Fibroblast of villous mesenchyme (primary cell): Measurements from ENCODE around the gene LAPTM5. TPM values are rescaled to one million over a fixed set of nuclear protein-coding genes. Genes with fewer than 3 reads are reported as not detected.

Experiments used
- DNase-seq: peaks from one replicate; pipeline ENCODE4 v3.0.0-alpha.2; 2010; ENCODE audit warnings: low read depth
- H3K4me3 ChIP-seq: 2 replicates; pipeline ENCODE4 v1.5.1; 2011; ENCODE audit warnings: low read depth, mild to moderate bottlenecking, low read length
- total RNA-seq: library from RNA; depleted of rRNA; stranded (reverse); fragments of >200 nt; gene quantifications from 2 replicates; pipeline ENCODE4 v1.2.3, GENCODE V29; 2012
- TF ChIP-seq, protein P1 (sequence below): IDR thresholded peaks from 2 replicates; pipeline ENCODE4 v1.5.1; 2012; ENCODE audit warnings: low read depth, mild to moderate bottlenecking, low read length; ENCODE audit not compliant: insufficient read depth

The LAPTM5 gene
- total RNA-seq, 1 donor = not detected

- TF ChIP-seq, protein P1, sequence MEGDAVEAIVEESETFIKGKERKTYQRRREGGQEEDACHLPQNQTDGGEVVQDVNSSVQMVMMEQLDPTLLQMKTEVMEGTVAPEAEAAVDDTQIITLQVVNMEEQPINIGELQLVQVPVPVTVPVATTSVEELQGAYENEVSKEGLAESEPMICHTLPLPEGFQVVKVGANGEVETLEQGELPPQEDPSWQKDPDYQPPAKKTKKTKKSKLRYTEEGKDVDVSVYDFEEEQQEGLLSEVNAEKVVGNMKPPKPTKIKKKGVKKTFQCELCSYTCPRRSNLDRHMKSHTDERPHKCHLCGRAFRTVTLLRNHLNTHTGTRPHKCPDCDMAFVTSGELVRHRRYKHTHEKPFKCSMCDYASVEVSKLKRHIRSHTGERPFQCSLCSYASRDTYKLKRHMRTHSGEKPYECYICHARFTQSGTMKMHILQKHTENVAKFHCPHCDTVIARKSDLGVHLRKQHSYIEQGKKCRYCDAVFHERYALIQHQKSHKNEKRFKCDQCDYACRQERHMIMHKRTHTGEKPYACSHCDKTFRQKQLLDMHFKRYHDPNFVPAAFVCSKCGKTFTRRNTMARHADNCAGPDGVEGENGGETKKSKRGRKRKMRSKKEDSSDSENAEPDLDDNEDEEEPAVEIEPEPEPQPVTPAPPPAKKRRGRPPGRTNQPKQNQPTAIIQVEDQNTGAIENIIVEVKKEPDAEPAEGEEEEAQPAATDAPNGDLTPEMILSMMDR = no peak
- H3K4me3 ChIP-seq = no peak overlapping the region
- no peak for DNase-seq
Measured at GRCh38 chr1:30714025-30714424, 43.5 kb downstream of the LAPTM5 start.

DNA sequence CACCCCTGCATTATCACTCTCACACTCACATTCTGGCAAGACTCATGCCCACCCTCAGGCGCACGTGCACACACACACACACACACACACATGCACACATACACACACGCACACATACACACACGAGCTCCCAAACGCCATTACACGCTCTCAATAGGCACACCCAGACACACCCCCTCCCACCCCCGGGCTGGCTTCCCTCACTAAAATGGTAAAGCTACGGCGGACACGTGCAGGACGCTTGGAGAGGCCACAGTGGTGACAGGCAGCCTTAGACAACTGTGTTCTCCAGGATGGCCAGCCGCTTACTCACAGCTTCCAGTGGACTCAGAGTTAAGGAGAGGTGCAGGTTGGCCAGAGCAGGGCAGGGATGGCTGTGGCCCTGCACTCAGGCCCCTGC is 44.3 kb downstream of the LAPTM5 start:
- H3K4me3 ChIP-seq = no peak overlapping the region
- no peak for DNase-seq
- TF ChIP-seq, protein P1 = no peak

DNA sequence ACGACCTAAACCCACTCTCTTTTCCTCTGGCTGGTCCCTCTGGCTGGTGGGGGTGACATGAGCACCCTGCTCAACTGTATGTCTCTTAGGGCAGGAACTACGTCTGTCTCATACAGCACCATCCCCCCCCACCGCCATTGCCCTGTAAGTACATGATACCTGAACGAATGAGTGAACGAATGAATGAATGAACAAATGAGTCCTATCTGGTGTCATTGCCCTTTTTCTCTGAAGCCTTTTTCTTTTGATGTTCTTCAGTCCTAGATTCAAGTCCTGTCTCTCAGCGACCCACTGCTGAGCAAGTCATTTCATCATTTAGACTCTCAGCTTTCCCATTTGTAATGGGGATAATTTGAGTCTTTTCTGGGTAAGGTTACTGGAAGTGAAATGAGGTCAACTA is 45.0 kb downstream of the LAPTM5 start:
- TF ChIP-seq, protein P1 = no peak
- H3K4me3 ChIP-seq = no peak overlapping the region
- DNase-seq = no peak

DNA sequence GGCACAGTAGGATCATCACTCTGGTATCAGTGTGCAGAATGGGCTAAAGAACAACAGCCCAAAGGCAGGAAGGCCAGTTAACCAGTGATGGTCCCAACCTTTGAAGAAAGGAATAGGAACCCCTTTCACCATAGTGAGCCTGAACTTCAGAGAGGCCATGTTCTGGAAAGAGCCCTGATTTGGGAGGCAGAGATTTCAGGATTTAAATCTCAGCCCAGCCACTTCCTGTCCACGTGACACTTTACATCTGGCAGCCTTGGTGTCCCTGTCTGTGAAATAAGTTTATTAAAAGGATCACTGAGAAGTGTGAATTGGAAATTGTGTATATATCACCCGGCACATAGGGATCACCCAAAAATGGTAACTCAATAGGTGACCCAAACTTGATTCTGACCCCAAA is 47.2 kb downstream of the LAPTM5 start:
- DNase-seq = no peak
- H3K4me3 ChIP-seq = no peak overlapping the region
- TF ChIP-seq, protein P1 = no peak

DNA sequence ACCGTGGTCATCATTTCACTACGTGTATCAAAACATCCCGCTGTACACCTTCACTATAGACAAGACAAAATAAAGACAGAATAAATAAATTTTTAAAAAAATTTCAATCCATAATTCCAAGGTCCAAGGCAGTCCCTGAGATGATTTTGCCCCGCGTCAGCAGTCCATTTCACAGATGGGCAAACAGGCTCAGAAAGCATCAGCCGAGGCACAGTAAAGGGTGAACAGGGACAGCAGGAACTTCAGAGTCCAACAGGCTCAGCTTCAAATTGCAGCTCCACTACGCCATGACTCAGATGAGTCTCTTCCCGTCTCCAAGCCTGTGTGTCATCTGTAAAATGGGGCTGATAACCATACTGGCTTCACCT is 49.2 kb downstream of the LAPTM5 start:
- TF ChIP-seq, protein P1 = no peak
- DNase-seq = no peak
- H3K4me3 ChIP-seq = no peak overlapping the region

- peak; percentile 64 for DNase-seq
- H3K4me3 ChIP-seq = no peak overlapping the region
- TF ChIP-seq, protein P1 = peak; percentile 87
Measured at GRCh38 chr1:30707412-30708360, 49.9 kb downstream of the LAPTM5 start.
